Measurements from ENCODE around the gene SPINK1. TPM values are rescaled to one million over a fixed set of nuclear protein-coding genes. Genes with fewer than 3 reads are reported as not detected.

The SPINK1 gene
- total RNA-seq, 1 experiment from 2014 or later: 1.5 TPM

Other genes with a start within 250 kb of the SPINK1 start
- gene JAKMIP2, start 48.9 kb downstream of the SPINK1 start, total RNA-seq (2022): not detected in 2 replicates
- not detected in 2 replicates for gene SCGB3A2, start 47.0 kb upstream of the SPINK1 start, total RNA-seq (2022)
- gene C5orf46, start 74.9 kb upstream of the SPINK1 start, total RNA-seq (2022): 2.1 and 5.7 TPM in 2 replicates
- 0.96 and 3.1 TPM in 2 replicates for gene SPINK5, start 232.3 kb upstream of the SPINK1 start, total RNA-seq (2022)